ENCODE data around the gene MGMT. TPM values are rescaled to one million over a fixed set of nuclear protein-coding genes. Genes with fewer than 3 reads are reported as not detected.

The MGMT gene
- total RNA-seq, 1 experiment from 2014 or later = 21.1 TPM

DNA sequence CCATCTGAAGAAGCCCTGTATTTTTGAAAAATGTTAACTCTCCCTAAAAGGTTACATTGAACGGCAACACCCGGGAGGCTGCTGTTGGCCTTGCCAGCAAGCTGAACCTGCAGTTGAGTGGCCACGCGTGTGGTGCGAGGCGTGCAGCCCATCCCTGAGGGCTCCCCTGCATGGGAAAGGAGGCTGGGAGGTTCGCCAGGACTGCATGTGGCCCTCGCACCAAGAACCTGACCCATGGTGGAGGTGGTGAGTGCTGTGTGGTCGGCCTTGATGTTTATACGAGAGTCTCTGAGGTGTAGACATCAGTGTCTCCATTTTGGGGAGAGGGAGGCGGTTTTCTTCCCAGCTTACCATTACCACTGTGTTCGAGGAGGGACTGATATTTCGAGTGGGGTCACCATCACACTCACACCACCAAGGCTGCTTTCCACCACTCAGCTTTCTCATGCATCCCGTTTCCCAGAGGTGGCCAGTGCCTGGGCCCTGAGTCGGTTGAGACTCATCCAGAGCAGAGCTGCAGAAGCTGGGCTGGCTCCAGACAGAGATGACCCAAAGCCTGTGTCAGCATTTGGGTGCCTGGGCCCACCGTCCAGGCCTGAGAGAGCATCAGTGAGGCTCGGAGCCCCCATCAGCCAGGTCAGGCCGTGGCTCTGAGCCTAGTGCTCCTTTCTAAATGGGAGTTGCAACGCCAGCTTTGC is 274.4 kb downstream of the MGMT start:
- Histone ChIP-seq H3K4me3 (no peak overlapping the region), H3K9me3 (no peaks in the 10 kb centered on the region), H3K36me3 (no peaks in the 10 kb centered on the region), H3K27me3 (no peaks in the 10 kb centered on the region)
- no peak for DNase-seq

DNA sequence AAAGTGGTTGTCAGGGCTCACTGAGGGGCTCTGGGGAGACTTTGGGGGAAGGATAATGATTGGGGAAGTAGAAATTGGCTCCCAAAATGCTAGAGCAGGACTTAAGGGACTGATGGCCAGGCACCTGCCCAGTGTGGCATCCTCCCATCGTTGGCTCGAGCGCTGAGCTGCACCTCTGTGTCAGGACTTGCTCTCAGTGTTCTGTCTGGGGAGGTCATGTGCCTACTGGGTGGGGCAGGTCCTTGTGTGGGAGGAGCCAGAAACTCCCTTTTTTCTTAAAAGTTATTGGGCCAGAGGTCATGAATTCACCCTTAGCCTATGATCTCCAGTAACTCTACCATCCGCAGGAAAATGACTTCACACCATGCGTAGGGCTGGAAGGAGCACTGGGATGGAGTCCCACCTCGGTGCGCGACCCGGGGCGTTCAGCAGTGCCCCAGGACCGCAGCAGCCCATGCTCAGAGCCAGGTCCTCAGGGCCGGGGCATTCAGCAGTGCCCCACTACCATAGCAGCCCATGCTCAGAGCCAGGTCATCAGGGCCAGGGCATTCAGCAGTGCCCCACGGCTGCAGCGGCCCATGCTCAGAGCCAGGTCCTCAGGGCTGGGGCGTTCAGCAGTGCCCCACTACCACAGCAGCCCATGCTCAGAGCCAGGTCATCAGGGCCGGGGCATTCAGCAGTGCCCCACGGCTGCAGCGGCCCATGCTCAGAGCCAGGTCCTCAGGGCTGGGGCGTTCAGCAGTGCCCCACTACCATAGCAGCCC is 275.1 kb downstream of the MGMT start:
- Histone ChIP-seq H3K36me3 (no peaks in the 10 kb centered on the region), H3K9me3 (no peaks in the 10 kb centered on the region), H3K27me3 (no peaks in the 10 kb centered on the region), H3K4me3 (no peak overlapping the region)
- no peak for DNase-seq

- Histone ChIP-seq H3K4me3 (no peak overlapping the region), H3K27me3 (no peaks in the 10 kb centered on the region), H3K9me3 (no peaks in the 10 kb centered on the region), H3K36me3 (no peaks in the 10 kb centered on the region)
- no peak for DNase-seq
Observed at GRCh38 chr10:129742742-129743550, 275.9 kb downstream of the MGMT start.

GRCh38 chr10:129743738-129744133 is 276.7 kb downstream of the MGMT start:
- no peaks in the 10 kb centered on the region for H3K36me3 ChIP-seq
- DNase-seq = no peak
- H3K4me3 ChIP-seq = no peak overlapping the region
- no peaks in the 10 kb centered on the region for H3K9me3 ChIP-seq
- no peaks in the 10 kb centered on the region for H3K27me3 ChIP-seq

GRCh38 chr10:129744134-129745111 is 277.4 kb downstream of the MGMT start:
- Histone ChIP-seq H3K9me3 (no peaks in the 10 kb centered on the region), H3K36me3 (no peaks in the 10 kb centered on the region)

DNA sequence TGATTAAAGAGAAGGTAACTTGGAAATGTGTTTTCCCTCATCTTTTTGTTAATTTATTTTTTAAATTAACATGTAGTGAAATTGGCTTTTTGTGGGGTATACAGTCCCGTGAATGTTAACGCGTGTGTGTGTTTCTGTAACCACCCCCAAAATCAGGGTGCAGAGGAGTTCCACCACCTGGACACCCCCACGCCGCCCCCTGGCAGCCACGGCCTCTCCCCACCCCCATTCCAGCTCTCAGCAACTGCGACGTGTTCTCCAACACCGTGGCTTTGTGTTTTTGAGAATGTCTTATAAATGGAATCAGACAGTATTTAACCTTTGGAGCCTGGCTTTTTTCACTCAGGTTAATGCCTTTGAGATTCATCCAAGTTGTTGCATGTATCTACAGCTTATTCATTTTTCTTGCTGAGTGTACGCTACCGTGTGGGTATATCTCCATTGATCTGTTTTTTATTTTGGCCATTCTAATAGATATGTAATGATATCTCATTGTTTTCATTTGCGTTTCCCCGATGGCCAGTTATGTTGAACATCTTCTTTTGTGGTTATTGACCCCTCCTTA is 278.2 kb downstream of the MGMT start:
- no peak overlapping the region for H3K4me3 ChIP-seq
- H3K27me3 ChIP-seq = no peaks in the 10 kb centered on the region
- H3K9me3 ChIP-seq = no peaks in the 10 kb centered on the region
- no peaks in the 10 kb centered on the region for H3K36me3 ChIP-seq
- DNase-seq = no peak

More at GRCh38 chr10:129744134-129745111, 277.4 kb downstream of the MGMT start:
- no peak overlapping the region for H3K4me3 ChIP-seq
- no peak for DNase-seq
- H3K27me3 ChIP-seq = no peaks in the 10 kb centered on the region

- H3K9me3 ChIP-seq = peaks cover 7% of the 10 kb centered on the region
- no peak overlapping the region for H3K4me3 ChIP-seq
- H3K36me3 ChIP-seq = no peaks in the 10 kb centered on the region
- DNase-seq = no peak
- H3K27me3 ChIP-seq = no peaks in the 10 kb centered on the region
Observed at GRCh38 chr10:129754211-129755050, 287.4 kb downstream of the MGMT start.

- no peak for DNase-seq
- H3K4me3 ChIP-seq = no peak overlapping the region
- H3K27me3 ChIP-seq = no peaks in the 10 kb centered on the region
Observed at GRCh38 chr10:129755158-129755591, 288.1 kb downstream of the MGMT start.

DNA sequence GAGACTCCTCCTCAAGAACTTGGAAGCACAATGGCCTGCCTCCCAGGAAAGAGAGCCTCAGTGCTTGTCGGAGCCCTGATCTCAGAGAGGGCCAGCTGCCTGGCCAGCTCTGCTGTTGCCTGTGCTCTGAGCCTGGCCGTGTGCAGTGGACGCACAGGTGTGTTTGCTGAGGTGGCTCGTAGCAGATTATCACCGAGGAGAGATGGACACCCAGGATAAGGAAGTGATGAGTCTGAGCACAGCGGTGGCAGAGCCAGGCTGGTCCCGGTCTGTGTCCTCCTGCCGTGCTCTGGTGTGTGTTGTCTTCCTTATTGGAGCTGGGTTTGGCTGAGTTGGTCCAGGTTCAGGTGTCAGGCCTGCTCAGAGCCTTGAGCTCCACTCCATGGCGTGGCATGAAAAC is 288.6 kb downstream of the MGMT start:
- Histone ChIP-seq H3K27me3 (no peaks in the 10 kb centered on the region), H3K4me3 (no peak overlapping the region), H3K36me3 (no peaks in the 10 kb centered on the region), H3K9me3 (peaks cover 7% of the 10 kb centered on the region)
- no peak for DNase-seq

More at GRCh38 chr10:129755158-129755591, 288.1 kb downstream of the MGMT start:
- Histone ChIP-seq H3K36me3 (no peaks in the 10 kb centered on the region), H3K9me3 (peaks cover 7% of the 10 kb centered on the region)

GRCh38 chr10:129756912-129757901 is 290.2 kb downstream of the MGMT start:
- DNase-seq = no peak
- Histone ChIP-seq H3K9me3 (peaks cover 7% of the 10 kb centered on the region; the same call in 1 of the 2 replicates), H3K27me3 (no peaks in the 10 kb centered on the region), H3K4me3 (no peak overlapping the region), H3K36me3 (no peaks in the 10 kb centered on the region)

DNA sequence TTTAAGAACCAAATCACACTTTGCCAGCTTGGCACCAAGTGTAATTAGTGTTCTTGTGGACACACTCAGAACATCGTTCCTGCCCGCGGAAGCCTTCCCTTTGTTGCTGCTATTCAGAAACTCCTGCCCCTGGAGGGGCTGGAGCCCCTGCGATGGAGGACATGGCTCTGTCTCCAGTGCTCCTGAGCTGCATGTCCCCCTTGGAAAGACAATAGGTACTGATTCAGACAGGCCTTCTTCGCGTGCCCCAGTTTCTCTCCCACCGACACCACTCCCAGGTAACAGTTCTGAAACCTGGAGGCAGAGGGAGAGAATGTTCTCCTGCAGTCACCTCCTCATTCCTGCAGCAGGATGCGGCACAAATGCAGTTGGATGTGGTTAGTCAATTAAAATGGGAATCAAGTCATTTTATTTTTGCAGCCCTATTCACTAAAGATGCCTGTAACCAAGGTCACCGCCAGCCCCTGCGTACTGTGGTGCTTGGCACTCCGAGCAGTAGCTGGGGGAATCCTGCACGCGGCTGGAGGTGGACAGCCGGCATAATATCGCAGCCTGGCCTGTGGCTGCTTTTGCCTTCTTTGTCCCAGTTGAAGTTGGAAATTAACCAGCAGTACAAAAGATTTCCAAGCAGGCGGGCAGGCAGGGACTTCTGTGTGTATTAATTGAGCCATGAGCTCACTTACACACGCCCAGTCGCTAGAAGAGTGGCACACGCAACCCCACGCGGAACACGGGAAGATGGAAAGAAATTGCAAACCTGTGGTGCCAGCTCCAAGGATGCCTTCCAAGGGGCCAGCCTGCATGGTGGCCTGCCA is 291.4 kb downstream of the MGMT start:
- peaks cover 1% of the 10 kb centered on the region; the same call in 1 of the 2 replicates for H3K9me3 ChIP-seq

GRCh38 chr10:129759214-129760002 is 292.4 kb downstream of the MGMT start:
- Histone ChIP-seq H3K9me3 (no peaks in the 10 kb centered on the region; the same call in 1 of the 2 replicates), H3K4me3 (no peak overlapping the region), H3K36me3 (no peaks in the 10 kb centered on the region), H3K27me3 (no peaks in the 10 kb centered on the region)
- DNase-seq = no peak

More for the DNA sequence above, 291.4 kb downstream of the MGMT start:
- H3K27me3 ChIP-seq = no peaks in the 10 kb centered on the region
- no peak for DNase-seq
- no peaks in the 10 kb centered on the region for H3K36me3 ChIP-seq
- H3K4me3 ChIP-seq = no peak overlapping the region

GRCh38 chr10:129760003-129760315 is 292.9 kb downstream of the MGMT start:
- Histone ChIP-seq H3K36me3 (no peaks in the 10 kb centered on the region), H3K9me3 (no peaks in the 10 kb centered on the region), H3K27me3 (no peaks in the 10 kb centered on the region), H3K4me3 (no peak overlapping the region)
- no peak for DNase-seq

Measured in MG63 (cell line).